ENCODE results near the gene ROGDI. TPM values are rescaled to one million over a fixed set of nuclear protein-coding genes. Genes with fewer than 3 reads are reported as not detected.
A peak's percentile ranks its signal among the peaks of the same experiment; 100 is the strongest.

Gene ROGDI
- total and polyA plus RNA-seq, 9 of the 15 experiments (the other 6 are each of a cell fraction or from before 2014, with no cell fraction given): 0.97 to 37.3 (median 16.5) TPM

GRCh38 chr16:4775005-4775404 lies 27.4 kb downstream of the ROGDI start:
- DNase-seq (ENCODE audit: extremely low read depth in 1 of 4, low spot score in 3 of 4) (no peak), ATAC-seq (no peak; the same call in 2 of the 3 replicates), FAIRE-seq (peak; percentile 55)
- in situ Hi-C loops (cut with MboI): no loop called here
- no peak for TF ChIP-seq HDAC8 (tag; IDR thresholded peaks at IDR 0.05)
- TF ChIP-seq HIVEP1 (CRISPR knock-in tag; IDR thresholded peaks at IDR 0.05): no peak
- no peak for TF ChIP-seq BRD4 (IDR thresholded peaks at IDR 0.05)
- TF ChIP-seq, protein P1, sequence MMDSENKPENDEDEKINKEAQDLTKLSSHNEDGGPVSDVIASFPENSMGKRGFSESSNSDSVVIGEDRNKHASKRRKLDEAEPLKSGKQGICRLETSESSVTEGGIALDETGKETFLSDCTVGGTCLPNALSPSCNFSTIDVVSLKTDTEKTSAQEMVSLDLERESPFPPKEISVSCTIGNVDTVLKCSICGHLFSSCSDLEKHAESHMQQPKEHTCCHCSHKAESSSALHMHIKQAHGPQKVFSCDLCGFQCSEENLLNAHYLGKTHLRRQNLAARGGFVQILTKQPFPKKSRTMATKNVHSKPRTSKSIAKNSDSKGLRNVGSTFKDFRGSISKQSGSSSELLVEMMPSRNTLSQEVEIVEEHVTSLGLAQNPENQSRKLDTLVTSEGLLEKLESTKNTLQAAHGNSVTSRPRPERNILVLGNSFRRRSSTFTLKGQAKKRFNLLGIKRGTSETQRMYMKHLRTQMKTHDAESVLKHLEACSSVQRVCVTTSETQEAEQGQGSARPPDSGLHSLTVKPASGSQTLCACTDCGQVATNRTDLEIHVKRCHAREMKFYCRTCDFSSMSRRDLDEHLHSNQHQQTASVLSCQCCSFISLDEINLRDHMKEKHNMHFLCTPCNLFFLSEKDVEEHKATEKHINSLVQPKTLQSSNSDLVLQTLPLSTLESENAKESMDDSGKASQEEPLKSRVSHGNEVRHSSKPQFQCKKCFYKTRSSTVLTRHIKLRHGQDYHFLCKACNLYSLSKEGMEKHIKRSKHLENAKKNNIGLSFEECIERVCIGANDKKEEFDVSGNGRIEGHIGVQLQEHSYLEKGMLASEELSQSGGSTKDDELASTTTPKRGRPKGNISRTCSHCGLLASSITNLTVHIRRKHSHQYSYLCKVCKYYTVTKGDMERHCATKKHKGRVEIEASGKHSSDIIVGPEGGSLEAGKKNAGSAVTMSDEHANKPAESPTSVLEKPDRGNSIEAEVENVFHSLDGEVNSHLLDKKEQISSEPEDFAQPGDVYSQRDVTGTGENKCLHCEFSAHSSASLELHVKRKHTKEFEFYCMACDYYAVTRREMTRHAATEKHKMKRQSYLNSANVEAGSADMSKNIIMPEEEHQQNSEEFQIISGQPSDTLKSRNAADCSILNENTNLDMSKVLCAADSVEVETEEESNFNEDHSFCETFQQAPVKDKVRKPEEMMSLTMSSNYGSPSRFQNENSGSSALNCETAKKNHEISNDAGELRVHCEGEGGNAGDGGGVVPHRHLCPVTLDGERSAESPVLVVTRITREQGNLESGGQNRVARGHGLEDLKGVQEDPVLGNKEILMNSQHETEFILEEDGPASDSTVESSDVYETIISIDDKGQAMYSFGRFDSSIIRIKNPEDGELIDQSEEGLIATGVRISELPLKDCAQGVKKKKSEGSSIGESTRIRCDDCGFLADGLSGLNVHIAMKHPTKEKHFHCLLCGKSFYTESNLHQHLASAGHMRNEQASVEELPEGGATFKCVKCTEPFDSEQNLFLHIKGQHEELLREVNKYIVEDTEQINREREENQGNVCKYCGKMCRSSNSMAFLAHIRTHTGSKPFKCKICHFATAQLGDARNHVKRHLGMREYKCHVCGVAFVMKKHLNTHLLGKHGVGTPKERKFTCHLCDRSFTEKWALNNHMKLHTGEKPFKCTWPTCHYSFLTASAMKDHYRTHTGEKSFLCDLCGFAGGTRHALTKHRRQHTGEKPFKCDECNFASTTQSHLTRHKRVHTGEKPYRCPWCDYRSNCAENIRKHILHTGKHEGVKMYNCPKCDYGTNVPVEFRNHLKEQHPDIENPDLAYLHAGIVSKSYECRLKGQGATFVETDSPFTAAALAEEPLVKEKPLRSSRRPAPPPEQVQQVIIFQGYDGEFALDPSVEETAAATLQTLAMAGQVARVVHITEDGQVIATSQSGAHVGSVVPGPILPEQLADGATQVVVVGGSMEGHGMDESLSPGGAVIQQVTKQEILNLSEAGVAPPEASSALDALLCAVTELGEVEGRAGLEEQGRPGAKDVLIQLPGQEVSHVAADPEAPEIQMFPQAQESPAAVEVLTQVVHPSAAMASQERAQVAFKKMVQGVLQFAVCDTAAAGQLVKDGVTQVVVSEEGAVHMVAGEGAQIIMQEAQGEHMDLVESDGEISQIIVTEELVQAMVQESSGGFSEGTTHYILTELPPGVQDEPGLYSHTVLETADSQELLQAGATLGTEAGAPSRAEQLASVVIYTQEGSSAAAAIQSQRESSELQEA (IDR thresholded peaks at IDR 0.05; ENCODE audit: low read depth): no peak
- no peak for TF ChIP-seq ZNF699 (CRISPR knock-in tag; IDR thresholded peaks at IDR 0.05; ENCODE audit: insufficient replicate concordance)
- TF ChIP-seq ZNF780A (CRISPR knock-in tag; IDR thresholded peaks at IDR 0.05): no peak
- no peak for TF ChIP-seq ZNF609 (CRISPR knock-in tag; IDR thresholded peaks at IDR 0.05; ENCODE audit: borderline replicate concordance)
- Histone ChIP-seq H3K36me3 (ENCODE audit: control insufficient read depth, insufficient read depth, low read length) (no peaks in the 10 kb centered on the region), H3K9me3 (replicated peaks; ENCODE audit: control insufficient read depth, insufficient read depth, low read depth, low read length) (no peaks in the 10 kb centered on the region), H3K27me3 (ENCODE audit: control insufficient read depth in 2 of 2, insufficient read depth in 2 of 2, low read length in 2 of 2) (no peaks in the 10 kb centered on the region), H3K9me1 (ENCODE audit: control insufficient read depth, insufficient read depth, low read length) (no peaks in the 10 kb centered on the region), H3K4me1 (replicated peaks in 1 of 2; ENCODE audit: control insufficient read depth in 2 of 2, insufficient read depth in 2 of 2, low read length in 2 of 2) (peaks cover 3 to 10% of the 10 kb centered on the region in 2 experiments; a peak in 3 of 5 replicates), H3K4me3 (no peak overlapping the region), H3K79me2 (ENCODE audit: control insufficient read depth, insufficient read depth, low read length) (no peaks in the 10 kb centered on the region), H3K9ac (ENCODE audit: insufficient read depth in 1 of 2, low read depth in 2 of 2, low read length in 2 of 2) (peak overlapping the region in 1 of 2 experiments; percentile 87; a peak in 1 of 4 replicates), H2AFZ (ENCODE audit: low read depth, low read length) (peak overlapping the region; percentile 34; the same call in 1 of the 2 replicates), H3K4me2 (ENCODE audit: insufficient read depth, low read length) (no peak overlapping the region), H3K27ac (ENCODE audit: extremely low read depth, low read depth, low read length) (no peak overlapping the region), H4K20me1 (replicated peaks; ENCODE audit: control insufficient read depth, insufficient read depth, low read length) (no peaks in the 10 kb centered on the region)
- no TSS peak for BruUV-seq (replicated peaks)
- intact Hi-C loops (cut with micrococcal nuclease): no loop called here
- POLR2A ChIA-PET: no interaction called here
- 70% methylated on average over 8 of the region's 13 CpGs for WGBS (ENCODE audit: insufficient coverage, low coverage, missing lambda C conversion rate)
- CTCF ChIA-PET (ENCODE audit: low intra/inter-chr PET ratio): no interaction called here

Measured in K562 (cell line).